Measurements from ENCODE around the gene TSPAN18.

The TSPAN18 gene

GRCh38 chr11:44904261-44905020, 177.7 kb downstream of the TSPAN18 start:
- DNase-seq: no peak

GRCh38 chr11:44905131-44905866, 178.5 kb downstream of the TSPAN18 start:
- DNase-seq: no peak

GRCh38 chr11:44906649-44907048, 179.9 kb downstream of the TSPAN18 start:
- no peak for DNase-seq

- DNase-seq: no peak
Observed at GRCh38 chr11:44909557-44909956, 182.8 kb downstream of the TSPAN18 start.

GRCh38 chr11:44910591-44910990, 183.8 kb downstream of the TSPAN18 start:
- DNase-seq: no peak

- peak; percentile 84 for DNase-seq
Observed at GRCh38 chr11:44911029-44911814, 184.5 kb downstream of the TSPAN18 start.

GRCh38 chr11:44912270-44912987, 185.7 kb downstream of the TSPAN18 start:
- DNase-seq: no peak

GRCh38 chr11:44913502-44913901, 186.7 kb downstream of the TSPAN18 start:
- no peak for DNase-seq

- DNase-seq: no peak
Observed at GRCh38 chr11:44914105-44914504, 187.3 kb downstream of the TSPAN18 start.

GRCh38 chr11:44915004-44915403, 188.2 kb downstream of the TSPAN18 start:
- DNase-seq: no peak

GRCh38 chr11:44915621-44916020, 188.9 kb downstream of the TSPAN18 start:
- DNase-seq: no peak

- DNase-seq: no peak
Observed at GRCh38 chr11:44916331-44916730, 189.6 kb downstream of the TSPAN18 start.

GRCh38 chr11:44916801-44917385, 190.1 kb downstream of the TSPAN18 start:
- no peak for DNase-seq

- DNase-seq: no peak
Observed at GRCh38 chr11:44917741-44918140, 191.0 kb downstream of the TSPAN18 start.

GRCh38 chr11:44920451-44920850, 193.7 kb downstream of the TSPAN18 start:
- no peak for DNase-seq

GRCh38 chr11:44923115-44923514, 196.4 kb downstream of the TSPAN18 start:
- no peak for DNase-seq

- no peak for DNase-seq
Observed at GRCh38 chr11:44923806-44924205, 197.0 kb downstream of the TSPAN18 start.

- no peak for DNase-seq
Observed at GRCh38 chr11:44926036-44926435, 199.3 kb downstream of the TSPAN18 start.

GRCh38 chr11:44927174-44927661, 200.5 kb downstream of the TSPAN18 start:
- peak; percentile 50 for DNase-seq

- DNase-seq: no peak
Observed at GRCh38 chr11:44928144-44928543, 201.4 kb downstream of the TSPAN18 start.

GRCh38 chr11:44928816-44929215, 202.1 kb downstream of the TSPAN18 start:
- no peak for DNase-seq

- DNase-seq: no peak
Observed at GRCh38 chr11:44930588-44931302, 204.0 kb downstream of the TSPAN18 start.
